Activated CD8-positive, alpha-beta memory T cell treated with anti-CD3 and anti-CD28 coated beads, Interleukin-2, amount 50 U/mL, for 1 hour (primary cell): ENCODE results near the gene DPP4.

Experiments used
- DNase-seq: peaks from one replicate; pipeline ENCODE4 v3.0.0-alpha.2; 2020; ENCODE audit errors: extremely low read depth

DPP4 gene

GRCh38 chr2:162021516-162022058 is 52.4 kb downstream of the DPP4 start:
- no peak for DNase-seq

DNA sequence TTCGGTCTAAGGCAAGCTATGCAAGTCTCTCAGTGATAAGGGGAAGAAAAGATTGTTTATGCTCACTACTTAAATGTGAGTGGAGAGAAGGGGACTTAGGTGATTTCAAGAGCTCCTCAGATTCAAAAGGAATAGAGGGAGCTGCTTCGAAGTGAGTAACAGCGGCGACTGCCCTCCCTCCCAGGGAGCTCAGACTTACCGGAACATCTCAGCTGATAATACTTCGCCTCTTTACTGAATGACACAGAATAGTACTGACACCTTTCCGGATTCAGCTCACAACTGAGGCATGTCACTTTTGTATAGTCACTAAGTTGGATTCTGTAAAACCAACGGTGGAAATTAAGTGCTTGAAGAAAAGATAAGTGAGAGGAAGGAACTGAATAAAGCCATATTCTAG is 55.5 kb downstream of the DPP4 start:
- DNase-seq = no peak

DNA sequence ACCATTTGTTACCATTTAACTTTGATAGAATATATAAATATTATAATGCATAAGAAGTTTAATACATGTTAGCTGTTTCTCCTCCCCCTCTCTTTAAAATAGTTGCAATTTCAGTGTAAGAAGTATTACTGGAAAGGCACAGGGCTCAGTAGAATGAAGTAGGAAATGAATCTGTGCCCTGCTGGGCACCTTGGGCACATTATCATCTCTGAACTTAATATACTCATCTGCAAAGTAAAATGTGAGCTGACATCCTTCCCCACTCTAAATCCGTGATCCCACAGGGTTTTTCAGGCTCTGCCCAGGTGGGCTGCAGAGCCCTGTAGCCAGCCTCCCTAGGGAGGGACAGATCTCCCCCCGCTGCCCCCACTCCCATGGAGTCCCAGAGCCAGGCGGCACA is 56.8 kb downstream of the DPP4 start:
- no peak for DNase-seq

DNA sequence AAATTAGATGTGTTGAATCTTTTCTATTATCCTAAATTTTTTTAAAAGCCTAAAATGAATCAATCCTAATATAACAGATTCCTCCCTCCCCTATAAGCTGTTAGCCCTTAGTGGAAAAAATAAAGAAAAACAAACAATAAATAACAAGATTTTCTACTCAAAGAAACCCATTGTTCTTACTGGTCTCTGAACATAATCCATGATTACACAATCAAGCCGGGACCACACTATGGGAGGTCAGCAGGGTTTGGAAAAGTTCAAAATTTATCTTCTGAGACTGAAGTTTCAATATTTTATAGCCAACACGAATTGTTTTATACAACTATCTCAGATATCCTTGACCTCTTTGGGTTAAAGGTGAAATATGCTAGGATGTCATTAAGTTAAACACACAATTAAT is 57.9 kb downstream of the DPP4 start:
- no peak for DNase-seq

- no peak for DNase-seq
Observed at GRCh38 chr2:162014751-162015150, 59.3 kb downstream of the DPP4 start.

DNA sequence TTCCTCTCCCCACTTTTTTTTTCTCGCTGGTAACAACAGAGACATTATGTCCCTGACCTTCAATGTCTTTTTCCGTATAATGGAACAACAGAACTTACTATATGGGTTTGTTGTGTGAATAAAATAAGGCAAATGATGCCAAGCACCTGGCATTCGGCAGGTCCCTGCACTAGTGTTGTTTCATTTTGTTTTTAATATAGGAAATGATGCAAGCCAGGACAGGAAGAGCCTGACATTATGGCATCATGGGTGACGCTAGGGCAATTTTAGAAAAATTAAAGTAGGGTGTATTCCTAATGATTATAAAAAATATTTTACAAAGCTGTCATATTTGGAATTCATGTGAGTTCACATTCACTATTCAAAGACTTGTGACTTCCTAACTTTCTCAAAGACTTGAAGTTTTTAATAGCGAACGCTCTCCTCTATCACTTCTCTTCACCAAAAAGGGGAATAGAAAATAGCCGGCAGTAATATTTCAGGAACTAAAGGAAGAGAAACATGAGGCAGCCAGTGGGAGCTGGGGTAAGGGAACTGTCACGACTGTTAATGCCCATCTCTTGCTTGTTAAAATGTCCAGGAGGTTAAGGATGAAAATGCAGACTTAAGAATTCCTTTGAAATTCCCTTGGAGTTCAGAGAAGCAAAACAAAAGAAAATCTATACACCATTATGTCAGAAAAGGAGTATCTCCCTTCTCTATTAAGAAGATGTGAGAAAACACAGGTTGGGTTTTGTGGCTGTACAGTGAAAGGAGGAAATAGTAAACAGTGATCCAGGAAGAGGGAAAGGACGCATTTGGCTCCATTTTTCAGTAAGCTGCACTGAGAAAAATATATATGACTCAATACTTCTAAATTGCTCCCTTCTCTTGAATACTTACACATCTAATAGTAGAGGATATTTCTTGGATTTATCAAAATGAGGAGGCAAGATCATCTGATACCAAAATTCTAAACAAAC is 60.2 kb downstream of the DPP4 start:
- DNase-seq = no peak

- no peak for DNase-seq
Observed at GRCh38 chr2:162012565-162013058, 61.4 kb downstream of the DPP4 start.

DNA sequence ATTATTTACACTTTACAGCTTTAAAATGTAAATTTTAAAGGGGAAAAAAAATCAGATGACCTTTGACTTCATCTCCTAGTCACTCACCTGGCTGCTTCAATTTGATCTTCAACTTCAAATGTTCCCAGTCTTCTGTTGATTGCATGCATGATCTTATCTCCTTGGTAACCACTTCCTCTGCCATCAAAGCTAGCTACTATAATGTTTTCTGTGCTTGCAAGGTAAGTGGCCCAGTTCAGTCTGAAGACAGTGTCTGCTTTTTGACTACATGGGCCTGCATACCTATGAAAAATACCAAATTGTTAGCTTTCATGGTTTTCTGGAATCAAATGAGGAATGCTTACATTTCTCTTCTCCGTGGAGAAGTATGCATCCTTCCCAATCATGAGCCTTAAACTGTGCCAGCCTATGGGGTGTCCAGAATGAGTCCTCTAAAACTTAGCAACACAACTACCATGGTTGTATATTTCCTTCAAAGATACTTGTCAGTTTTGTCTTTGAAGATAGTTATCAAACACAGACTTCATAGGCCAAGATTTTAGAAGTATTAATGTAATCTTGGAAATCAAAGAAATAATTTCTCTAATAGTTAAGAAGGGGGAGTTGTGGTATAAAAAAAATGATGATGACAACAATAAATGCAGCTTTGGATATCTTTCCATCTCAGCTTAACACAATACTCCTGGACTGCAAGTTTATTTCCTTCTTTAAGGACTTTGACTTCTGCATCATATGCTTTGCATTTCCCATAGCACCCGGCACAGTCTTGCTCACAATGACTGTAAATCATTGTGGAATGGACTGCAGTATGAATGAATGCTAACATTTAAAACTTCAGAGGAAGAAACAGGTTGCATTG is 62.1 kb downstream of the DPP4 start:
- DNase-seq = peak; percentile 14

- DNase-seq = no peak
Observed at GRCh38 chr2:162009543-162009942, 64.5 kb downstream of the DPP4 start.

- DNase-seq = no peak
Observed at GRCh38 chr2:162007447-162008040, 66.5 kb downstream of the DPP4 start.

DNA sequence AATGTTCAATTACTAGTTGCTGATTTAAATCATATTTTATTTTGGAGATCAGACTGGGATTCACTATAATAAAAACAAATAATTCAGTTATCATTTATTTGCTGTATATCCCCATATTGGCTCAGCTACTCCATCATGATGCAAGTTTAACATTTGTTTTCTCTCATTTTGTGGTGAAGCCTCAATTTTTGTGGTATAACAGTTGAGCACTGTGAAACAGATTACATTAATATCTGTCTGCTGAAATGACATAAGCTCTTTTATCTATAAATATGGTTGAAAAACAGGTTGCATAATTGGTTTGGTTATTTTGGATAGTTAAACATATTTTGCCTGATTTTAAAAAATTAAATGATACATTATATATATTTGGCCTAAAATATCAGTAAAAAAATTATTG is 67.7 kb downstream of the DPP4 start:
- no peak for DNase-seq

- no peak for DNase-seq
Observed at GRCh38 chr2:162004031-162004430, 70.0 kb downstream of the DPP4 start.

DNA sequence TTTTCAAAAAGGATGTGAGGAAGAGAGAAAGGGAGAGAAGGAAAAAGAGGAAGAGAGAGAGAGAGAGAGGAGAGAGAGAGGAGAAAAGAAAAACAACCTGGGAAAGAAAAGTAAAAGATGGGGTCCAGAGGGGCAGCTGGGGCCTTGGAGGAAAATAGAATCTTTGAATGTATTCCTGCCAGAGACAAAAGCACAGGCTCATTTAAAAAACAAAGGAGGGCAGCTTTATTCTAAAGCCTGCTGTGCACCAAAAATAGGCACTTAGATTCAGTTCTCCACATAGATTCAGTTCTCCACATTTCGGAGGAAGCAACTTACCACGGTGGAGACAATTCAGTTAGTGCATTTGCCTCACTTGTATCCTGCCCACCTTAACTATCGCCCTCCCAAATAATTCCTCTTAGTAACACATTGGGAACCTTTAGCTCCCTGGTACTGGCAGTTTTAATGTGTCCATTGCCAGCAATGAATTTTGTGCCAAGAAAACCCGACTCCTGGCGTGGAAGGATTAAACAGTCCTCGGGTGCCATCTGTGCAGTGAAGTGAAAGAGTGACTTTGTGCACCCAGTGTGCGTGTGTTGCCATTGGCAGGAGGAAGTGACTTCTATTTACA is 71.3 kb downstream of the DPP4 start:
- no peak for DNase-seq

DNA sequence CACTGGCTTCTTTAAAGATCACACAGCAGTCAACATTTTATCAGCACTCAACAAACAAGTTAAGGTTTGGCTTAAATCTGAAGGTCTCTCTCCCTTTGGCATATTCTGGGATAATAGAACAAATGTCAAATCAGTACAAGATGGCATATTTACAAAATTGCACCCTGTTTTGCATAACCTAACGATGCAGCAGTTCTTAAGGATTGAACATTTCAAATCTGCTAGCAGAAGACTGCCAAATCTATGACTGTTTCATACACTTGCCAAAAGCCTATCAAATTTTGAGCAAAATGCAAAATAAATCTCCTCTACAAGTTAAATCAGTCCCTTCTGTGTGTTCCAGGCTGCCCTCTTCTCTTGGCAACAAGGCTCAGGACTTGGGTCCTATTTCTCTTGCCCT is 73.6 kb downstream of the DPP4 start:
- DNase-seq = no peak

DNA sequence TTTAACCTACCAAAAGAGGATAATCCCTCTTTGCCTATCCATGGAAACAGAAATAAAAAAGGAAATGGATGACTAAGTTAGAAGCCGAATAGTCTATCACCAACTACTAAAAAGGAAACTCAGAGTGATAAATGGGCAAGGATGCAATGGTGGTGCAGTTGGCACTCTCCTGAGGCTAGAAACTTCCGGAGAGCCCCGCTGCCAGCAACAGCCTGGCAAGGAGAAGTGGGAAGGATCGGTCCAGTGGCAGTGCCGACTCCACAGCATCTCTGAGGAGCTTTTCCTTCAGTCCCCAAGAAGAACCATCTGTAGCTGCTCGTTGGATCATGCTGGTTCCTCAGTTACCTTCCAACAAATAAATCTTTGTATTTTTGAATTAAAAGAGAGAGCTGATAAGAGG is 74.7 kb downstream of the DPP4 start:
- no peak for DNase-seq

GRCh38 chr2:161998857-161999256 is 75.2 kb downstream of the DPP4 start:
- no peak for DNase-seq

DNA sequence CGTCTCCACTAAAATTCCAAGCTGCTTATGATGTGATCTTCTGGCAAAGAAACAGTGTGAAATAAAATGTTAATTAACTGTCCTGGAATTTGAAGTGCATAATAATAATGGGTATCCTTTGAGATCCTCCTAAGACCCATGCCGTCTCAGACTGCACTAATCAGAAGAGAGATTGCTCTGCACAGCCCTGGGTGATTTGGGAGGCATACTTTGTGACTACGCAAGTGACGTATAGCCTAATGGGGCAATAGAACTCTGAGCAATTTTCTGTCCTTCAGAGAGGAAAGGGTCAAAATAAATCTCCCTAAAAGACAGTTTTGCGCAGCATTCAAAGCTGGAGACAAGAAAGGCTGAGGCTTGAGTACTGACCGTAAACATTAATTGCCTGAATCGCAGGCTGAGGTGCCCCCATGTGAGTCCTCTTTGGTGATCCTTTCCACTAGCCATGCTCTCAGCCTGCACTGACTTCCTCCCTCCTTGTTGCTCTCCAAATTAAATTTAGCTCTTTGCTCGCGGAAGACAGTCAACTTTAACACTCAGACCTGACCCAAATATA is 76.0 kb downstream of the DPP4 start:
- no peak for DNase-seq

GRCh38 chr2:161995553-161996016 is 78.4 kb downstream of the DPP4 start:
- DNase-seq = no peak

- DNase-seq = no peak
Observed at GRCh38 chr2:161994761-161995520, 79.1 kb downstream of the DPP4 start.

DNA sequence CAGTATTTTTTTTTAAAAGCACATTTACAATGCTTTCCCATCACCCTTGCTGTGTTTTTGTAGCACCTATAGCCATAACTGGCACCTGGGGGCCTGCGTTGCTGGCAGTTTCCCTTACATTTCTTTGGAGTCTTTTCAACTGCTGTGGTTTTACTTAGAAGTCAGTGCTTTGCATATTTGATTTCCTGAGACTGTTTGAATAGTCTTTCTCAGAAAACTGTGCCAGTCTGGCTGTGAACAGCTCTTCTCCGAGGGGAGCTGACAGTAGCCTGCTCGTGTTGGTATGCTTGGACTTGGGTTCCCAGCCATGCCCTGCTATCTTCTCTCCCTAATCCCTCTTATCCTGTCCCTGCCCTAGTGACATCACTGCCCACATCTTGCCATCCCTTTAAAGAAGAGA is 81.5 kb downstream of the DPP4 start:
- peak; percentile 27 for DNase-seq
